C4-2B (cell line): ENCODE measurements around the gene SYTL4.

Experiments
- CTCF ChIP-seq: fragments of 450-650 bp; conservative IDR thresholded peaks from 2 replicates; pipeline ENCODE4 v1.5.1; 2017; ENCODE audit warnings: mild to moderate bottlenecking
- ZFX ChIP-seq: fragments of 450-650 bp; IDR thresholded peaks from 2 replicates; pipeline ENCODE4 v1.6.1; 2017

- TF ChIP-seq CTCF = no peak
- TF ChIP-seq ZFX = no peak
Measured at GRCh38 chrX:100662796-100663195, 69.1 kb downstream of the SYTL4 start.
